HG03280 (cell line): ENCODE measurements around the gene SLC38A9.
"Not testable (repeated sequence)": the region's sequence is repeated elsewhere in the genome, so short reads cannot be mapped to it uniquely, and the experiment has no call there.

Experiments
- ATAC-seq: cut with Tn5 transposase; IDR thresholded peaks from one replicate; pipeline ENCODE4 v1.9.1; 2021; ENCODE audit warnings: mild to moderate bottlenecking, moderate library complexity; ENCODE audit not compliant: unreplicated experiment

Gene SLC38A9

DNA sequence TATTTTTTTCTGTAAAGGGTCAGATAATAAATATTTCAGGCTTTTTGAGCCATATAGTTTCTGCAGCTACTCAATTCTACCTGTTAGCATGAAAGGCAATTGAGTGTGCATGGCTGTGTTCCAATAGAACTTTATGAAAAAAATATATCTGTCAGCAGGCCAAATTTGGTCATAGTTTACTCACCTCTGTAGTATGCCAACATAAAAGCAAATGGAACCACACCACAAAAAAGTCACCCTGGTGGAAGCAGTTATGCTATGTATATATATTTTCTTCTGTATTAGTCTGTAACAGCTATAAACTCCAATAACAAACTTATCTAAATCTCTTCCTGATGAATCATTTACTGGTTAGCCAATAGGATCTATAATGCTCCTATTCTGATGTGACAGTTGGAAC is 3.4 kb downstream of the SLC38A9 start:
- no peak for ATAC-seq

DNA sequence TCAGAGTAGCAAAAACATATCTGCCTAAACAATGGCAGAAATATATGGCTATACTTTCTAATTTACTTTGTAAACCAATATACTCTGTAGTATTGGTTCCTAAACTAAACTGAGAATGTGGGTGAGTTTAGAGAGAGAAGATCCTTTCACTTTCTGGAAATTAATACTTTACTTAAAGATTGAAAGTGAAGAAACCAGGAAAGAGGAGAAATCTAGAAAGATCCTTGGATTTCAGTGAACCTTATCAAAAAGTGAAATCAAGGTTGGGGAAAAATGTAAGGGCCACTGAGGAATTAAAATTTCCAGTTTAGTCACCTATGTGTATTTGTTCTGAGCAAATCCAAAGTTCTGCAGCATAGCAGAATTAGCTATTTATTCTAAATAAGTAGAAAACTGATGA is 5.9 kb downstream of the SLC38A9 start:
- no peak for ATAC-seq

DNA sequence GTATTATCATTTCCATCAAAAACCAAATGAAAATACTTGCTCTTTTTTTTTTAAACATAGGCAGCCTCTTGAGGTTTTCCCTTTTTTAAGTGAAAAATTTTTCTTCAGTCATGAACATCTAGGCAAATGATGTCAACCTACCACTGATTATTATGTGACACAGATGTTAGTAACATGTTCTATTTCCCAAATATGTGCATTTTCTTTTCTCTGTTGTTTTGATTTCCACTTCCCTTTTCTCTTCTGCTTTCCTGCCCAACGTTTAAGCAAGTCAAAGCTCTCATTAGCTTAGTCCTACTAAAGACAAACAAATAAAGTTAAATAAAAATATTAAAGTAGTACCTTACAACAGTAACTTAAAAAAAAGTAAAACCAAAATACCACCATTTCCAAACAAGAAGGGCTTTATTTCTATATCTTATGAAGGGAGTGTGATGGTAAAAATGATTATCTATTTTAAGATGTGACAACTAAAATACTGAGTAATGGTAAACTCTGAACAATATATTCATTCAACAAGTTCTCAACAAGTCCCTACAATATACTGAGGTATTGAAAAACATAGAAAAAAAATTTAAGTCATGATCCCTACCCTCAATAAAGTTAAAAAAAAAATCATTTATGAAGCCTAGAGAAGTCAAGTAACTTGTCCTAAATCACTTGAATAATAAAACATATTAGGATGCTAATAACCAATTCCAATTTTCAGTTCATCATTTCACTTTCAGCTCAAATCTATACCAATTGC is 9.4 kb downstream of the SLC38A9 start:
- no peak for ATAC-seq

DNA sequence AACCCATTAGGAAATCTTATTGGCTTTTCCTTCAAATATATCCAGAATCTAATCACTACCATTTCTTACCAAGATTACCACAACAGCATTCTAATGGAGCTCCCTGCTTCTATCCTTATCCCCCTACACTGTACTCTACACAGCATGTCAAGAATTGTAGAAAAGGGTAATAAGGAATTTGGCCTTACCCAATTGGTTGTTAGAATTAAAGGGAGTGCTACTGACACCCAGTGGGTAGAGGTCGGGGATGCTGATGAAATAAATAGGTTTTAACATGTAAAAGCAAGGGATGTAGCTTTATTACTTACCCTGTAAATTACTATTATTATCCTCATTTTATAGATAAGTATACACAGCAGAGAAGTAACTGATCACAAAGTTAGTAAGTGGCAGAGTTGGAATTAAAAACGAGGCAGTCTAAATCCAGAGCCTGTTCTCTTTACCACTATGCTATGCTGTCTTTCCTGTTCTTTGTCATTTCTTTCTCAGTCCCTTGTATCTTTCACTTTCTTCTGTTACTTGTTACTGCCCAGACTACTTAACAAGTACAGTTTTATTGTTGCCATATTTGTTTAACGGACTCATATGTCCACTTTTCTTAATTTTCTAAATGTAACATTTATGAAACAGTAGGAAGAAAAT is 10.5 kb downstream of the SLC38A9 start:
- no peak for ATAC-seq

DNA sequence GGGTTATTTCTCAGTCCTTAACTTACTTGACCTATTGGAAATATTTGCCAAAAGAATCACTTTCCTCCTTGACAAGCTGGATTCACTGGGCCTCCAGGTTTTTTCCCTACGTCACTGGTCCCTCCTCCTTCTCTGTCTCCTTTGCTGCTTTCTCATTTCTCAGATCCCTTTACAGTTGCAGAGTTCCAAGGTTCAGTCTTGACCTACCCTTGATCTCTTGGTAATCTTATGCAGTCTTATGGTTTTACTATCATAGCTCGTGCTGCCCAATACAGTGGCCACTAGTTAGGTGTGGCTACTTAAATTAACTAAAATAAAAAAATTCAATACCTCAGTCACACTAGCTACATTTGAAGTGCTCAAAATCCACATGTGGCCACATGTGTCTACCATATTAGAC is 11.4 kb downstream of the SLC38A9 start:
- ATAC-seq, result no peak

DNA sequence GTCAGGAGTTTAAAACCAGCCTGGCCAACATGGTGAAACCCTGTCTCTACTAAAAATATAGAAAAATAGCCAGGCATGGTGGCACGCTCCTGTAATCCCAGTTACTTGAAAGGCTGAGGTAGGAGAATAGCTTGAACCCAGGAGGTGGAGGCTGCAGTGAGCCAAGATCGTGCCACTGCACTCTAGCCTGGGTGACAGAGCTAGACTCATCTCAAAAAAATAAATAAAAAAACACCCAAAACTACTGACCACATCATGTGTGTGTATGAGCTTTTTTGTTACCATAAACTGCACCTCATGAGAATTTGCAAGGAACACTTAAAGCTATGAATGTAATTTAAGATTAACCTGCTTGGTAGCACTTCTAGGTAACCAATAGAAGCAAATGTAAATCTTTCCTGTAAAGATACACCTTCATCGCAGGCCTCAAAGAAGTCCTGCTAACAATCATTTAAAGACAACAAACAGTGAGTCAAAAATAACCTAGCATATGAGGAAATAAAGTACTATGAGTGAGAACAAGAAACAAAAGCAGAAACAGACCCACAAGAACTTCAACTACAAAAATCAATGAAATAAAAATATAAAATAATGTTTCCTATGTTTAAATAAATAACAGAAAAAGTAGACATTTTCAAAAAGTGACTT is 13.0 kb downstream of the SLC38A9 start:
- peak; percentile 46 for ATAC-seq

DNA sequence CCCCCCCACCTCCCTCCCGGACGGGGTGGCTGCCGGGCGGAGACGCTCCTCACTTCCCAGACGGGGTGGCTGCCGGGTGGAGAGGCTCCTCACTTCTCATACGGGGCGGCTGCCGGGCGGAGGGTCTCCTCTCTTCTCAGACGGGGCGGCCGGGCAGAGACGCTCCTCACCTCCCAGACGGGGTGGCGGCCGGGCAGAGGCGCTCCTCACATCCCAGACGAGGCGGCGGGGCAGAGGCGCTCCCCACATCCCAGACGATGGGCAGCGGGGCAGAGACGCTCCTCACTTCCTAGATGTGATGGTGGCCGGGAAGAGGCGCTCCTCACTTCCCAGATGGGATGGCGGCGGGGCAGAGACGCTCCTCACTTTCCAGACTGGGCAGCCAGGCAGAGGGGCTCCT is 15.4 kb downstream of the SLC38A9 start:
- ATAC-seq, result not testable (repeated sequence)

DNA sequence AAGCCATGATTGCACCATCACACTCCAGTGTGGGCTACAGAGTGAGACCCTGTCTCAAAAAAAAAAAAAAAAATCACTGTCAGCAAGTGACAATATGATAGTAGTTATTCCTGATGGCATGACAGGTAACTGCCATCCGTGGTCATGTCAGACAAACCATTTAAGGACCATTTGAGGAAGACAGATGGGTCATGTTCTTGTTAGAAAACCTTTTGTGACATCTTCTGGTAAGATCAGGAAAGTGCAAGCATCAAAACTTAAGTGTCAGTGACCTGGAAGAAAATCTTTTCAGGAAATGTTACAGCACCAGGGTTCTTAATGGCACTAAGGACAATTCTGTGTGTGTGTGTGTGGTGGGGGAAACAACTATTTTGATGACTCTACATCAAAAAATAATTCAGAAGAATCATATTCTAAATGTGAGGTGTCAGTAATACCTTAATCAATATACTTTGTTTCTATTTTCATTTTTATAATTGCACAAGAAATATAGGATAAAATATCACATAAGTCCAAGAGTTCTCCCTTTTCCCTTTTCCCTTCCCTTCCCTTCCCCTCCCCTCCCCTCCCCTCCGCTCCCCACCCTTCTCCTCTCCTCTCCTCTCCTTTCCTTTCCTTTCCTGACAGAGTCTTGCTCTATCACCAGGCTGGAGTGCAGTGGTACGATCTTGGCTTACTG is 17.8 kb downstream of the SLC38A9 start:
- ATAC-seq, result no peak

DNA sequence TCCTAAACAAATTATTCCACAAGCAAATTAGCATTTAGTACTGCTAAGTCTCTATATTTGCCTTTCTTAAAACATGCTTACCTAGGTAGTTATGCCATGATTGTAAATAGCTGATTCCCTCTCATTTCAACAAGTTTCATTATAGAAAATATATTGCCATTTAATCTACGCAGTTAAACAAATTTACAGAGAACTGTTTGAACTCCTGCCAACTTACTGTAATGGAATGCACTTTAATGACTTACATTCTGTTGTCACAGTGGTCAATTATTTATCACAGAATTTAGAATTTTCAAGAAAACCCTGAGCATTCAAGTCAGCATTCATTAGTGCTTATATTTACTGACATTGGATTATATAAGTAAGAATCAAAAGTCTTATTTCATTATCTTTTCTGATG is 19.6 kb downstream of the SLC38A9 start:
- ATAC-seq, result no peak

DNA sequence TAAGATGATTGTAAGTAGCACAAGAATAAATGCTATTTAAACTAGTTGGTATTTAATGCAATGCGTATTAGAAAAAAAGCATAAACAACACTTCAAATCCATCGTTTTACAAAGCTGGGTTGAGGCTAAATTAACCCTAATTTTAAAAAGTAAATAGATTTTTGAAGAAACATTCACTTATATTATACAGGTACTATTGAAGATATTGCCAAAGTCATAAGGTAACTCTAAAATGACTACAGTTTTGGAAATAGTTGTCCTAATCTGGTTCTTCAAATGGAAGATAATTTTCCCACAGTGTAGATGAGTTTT is 20.1 kb downstream of the SLC38A9 start:
- no peak for ATAC-seq

DNA sequence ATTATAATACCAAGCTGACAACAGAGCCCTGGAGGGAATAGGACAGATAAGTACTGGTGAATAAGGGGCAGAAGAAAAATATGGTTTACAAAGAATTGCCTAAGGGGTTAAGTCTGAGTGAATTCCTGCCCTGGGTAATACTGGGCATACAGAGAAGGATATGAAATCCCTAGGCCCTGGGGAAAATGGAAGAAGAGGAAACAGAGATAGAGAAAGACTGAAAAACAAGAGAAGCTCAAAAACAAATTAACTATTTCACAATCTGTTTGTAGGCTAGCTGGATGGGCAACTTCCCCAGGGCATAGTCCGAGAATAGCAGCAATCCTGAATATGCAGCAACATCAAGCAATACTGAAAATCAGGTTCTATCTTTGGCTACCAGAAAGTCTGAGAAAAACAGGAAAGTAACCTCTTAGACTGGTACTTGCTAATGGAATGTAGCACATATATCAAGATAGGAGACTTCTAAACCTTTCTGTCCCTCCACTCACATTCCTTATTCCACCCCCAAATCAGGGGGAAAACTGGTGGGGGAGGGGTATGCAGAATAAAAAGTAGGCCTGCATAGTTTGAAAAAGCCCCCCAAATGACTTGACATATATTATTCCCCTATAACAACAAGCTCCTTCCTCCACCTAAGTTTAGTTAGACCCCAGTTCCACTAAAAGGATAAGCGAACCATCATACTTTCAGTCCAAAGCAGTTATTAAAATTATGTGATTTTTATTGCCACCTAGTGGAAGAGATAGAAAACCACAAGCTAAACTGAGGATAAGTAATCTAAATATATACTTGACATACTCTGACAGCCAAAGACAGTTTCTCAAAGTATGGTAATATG is 20.6 kb downstream of the SLC38A9 start:
- ATAC-seq, result no peak

DNA sequence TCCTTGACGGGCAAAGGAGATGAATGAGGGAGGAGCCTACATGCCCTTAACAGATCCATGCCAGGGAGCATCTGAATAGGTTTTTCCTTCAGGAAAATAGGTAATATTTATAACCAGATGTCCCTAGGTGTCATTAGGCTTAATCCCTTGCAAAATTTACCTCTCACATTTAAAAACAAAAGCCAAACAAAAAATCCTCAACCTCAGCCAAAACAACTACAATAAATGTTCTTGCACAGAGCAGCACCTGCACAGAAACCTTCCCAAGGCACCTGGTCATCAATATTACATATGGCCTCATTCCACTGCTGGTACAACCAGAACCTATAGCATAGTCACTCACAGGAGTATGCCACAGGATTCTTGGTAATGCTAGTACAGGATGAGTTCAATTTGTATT is 30.1 kb downstream of the SLC38A9 start:
- ATAC-seq, result no peak

DNA sequence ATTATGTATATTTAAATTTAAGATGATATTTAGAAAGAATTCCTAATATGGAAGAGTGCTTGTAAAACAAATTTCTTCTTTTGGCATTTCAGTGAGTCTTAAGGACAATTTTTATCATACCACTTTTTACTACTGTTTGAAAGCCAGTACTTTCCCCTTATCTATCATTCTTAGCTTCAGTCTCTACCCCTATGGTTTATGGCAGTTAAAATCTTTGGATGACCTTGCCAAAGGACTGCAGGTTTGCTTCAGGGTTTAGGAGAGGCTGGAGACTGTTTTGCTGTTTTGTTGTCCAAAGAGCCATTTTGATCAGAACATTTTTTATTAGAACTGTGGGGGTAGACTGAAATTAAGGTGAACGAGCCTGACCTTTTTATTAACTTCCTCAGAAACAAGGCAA is 30.8 kb downstream of the SLC38A9 start:
- ATAC-seq, result no peak

DNA sequence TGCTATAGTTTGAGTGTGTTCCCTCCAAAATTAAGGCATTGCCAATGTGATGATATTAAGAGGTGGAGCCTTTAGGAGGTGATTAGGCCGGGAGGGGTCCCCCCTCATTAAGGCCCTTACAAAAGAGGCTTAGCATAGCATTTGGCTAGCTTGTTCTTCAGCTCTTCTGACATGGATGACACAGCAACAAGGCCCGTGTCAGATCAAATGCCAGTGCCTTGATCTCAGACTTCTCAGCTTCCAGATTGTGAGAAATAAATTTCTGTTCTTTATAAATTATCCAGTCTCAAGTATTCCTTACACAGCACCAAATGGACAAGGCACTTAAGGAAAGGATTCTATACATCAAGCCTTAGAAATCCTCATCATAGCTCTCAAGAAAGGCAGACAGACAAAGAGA is 31.8 kb downstream of the SLC38A9 start:
- ATAC-seq, result no peak

DNA sequence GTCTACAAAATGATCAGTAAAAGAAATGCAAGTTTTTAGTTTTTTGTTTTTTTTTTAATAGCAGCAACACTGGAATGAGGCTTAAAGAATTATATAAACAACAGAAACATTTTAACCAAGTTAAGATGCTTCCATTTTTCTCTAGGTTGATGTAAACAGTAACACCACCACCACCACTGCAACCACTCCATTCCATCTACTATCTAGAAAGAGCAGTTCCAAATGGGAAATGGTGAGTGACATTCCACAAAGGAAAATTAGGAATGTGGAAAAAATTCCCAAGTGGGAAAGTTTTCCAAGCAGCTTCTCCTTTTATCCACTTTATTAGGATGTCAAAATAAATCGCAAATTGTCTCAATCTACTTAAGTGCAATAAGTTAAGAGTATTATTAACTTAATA is 32.6 kb downstream of the SLC38A9 start:
- ATAC-seq, result no peak

DNA sequence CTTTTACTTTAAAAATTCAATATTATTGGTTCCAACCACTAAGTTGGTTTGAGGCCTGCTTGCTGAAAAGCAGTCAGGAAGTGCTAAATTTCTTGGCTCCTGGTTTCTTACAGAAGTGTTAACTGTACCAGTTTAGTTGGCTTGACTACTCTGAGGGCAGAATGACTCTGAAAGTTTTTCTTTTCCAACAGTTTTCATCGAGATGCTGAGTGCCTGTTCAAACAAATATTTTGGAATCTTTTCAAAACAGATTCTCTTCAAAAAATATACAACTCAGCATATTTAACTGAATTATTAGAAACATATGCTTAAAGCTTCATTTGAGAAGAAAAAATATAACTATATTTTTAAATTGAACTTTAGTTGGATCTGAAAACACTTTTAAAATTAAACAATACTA is 37.0 kb downstream of the SLC38A9 start:
- ATAC-seq, result no peak

DNA sequence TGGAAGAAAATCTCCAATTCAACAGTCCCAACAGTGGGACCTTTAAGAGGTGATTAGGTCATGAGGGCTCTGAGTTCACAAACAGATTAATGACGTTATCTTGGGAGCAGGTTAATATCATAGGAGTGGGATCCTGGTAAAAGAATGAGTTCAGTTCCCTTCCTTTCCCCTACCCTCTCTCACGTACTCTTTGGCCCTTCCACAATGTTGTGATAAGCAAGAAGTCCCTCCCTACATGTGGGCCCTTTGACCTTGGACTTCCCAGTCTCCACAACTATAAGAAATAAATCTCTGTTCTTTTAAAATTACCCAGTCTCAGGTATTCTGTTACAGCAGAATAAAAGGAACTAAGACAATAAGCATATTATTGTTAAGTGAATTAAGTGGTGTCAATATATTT is 37.8 kb downstream of the SLC38A9 start:
- ATAC-seq, result no peak

DNA sequence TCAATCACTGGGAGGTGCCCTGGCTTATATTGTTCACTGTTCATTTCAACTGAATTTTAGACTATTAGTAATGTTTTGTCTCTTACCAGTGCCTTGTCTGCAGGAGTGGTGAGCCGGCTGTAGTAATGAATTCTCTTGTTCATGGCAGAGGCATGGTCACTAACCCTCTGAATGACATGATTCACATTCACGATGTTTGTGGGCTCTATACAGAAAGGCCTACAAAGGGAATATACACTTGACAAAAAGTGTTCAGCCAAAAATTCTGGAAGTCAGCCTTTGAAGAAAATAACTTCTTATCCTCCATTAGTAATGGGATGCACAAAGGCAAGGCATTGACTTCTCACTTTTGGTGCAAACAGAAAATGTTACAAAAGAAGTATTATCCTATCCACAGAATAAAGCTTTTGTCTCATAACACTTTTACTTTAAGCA is 39.6 kb downstream of the SLC38A9 start:
- no peak for ATAC-seq

DNA sequence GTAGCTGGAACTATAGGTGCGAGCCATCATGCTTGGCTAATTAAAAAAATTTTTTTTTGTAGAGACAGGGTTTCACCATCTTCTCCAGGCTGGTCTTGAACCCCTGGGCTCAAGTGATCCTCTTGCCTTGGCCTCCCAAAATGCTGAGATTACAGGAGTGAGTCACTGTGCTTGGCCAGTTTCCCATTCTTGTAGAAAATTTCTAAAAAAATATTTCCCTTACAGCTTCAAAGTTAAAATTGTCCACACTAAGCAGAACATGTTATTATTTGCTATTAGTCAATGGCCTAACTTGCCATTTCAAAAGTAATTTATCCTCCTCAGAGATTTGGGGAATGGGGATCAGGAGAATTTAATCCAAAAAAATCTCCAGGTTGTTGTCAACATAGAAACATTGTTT is 40.1 kb downstream of the SLC38A9 start:
- ATAC-seq, result no peak

DNA sequence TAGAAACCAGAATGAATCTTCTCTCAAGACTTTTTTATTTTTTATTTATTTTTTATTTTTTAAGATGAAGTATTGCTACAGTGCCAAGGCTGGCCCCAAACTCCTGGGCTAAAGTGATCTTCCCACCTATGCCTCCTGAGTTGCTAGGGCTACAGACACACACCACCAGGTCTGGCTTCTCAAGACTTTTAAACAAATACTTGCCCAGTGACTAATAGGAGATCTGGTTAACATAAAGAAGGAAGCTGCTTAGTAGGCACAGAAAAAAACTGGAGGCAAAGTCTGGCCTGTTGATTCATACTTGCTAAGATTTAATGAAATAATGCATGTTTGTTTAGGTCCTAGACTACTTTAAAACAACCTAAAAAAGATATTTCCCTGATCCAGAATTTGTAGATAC is 43.8 kb downstream of the SLC38A9 start:
- ATAC-seq, result no peak

DNA sequence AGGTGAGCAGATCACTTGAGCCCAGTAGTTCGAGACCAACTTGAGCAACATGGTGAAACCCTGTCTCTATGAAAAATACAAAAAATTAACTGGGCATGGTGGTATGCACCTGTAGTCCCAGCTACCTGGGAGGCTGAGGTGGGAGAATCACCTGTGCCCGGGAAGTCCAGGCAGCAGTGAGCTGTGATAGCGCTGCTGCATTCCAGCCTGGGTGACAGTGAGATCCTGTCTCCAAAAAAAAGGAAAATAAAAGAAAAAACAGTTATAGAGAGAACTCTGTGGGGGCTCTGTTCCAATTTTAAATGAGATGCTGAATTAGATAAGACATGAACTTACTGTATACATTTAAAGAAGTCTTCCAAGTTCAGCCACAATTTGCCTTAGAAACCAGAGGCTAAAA is 44.2 kb downstream of the SLC38A9 start:
- no peak for ATAC-seq
